ENCODE measurements around the gene HMGXB4.

DNA sequence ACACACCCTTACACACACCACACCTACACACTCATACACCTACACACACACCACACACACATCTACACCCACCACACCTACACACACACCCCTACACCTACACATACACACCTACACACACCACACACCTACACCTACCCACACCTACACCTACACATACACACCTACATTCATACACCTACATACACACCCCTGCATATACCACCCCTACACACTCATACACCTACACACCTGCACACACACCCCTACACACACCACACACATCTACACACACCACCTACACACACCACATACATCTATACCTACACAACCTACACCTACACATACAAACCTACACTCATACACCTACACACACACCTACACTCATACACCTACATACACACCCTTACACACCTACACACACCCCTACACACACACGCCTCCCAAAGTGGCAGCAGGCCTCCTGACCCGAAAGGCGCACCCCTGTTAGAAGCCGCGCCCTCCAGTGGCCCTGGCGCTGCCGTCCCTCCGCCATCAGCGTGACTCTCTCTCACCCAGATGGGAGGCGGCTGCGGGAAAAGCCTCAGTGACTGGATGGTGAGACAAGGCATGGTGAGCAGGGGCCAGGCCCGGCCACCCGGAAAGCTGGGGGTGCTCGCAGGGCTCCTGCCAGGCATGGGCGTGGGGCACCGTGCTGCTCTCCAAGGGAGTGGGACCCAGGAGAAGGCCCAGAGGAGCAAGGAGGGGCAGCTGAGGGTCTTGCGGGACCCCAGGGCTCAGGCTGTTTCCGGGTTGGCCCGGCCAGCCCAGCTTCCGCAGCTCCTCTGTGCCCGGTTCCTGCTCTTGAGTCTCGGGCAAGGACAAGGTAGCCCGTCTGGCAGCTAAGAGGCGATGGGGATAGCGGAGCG, 86.6 kb downstream of the HMGXB4 start:
- TF ChIP-seq, protein P1, sequence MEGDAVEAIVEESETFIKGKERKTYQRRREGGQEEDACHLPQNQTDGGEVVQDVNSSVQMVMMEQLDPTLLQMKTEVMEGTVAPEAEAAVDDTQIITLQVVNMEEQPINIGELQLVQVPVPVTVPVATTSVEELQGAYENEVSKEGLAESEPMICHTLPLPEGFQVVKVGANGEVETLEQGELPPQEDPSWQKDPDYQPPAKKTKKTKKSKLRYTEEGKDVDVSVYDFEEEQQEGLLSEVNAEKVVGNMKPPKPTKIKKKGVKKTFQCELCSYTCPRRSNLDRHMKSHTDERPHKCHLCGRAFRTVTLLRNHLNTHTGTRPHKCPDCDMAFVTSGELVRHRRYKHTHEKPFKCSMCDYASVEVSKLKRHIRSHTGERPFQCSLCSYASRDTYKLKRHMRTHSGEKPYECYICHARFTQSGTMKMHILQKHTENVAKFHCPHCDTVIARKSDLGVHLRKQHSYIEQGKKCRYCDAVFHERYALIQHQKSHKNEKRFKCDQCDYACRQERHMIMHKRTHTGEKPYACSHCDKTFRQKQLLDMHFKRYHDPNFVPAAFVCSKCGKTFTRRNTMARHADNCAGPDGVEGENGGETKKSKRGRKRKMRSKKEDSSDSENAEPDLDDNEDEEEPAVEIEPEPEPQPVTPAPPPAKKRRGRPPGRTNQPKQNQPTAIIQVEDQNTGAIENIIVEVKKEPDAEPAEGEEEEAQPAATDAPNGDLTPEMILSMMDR (IDR thresholded peaks at IDR 0.05; ENCODE audit: low read depth, low read length, poor library complexity, severe bottlenecking) = no peak
- no peak for TF ChIP-seq EZH2phosphoT487 (IDR thresholded peaks at IDR 0.05; ENCODE audit: borderline replicate concordance, low read length)

Data from DOHH2 (cell line).